AG04450 (cell line): ENCODE measurements around the gene PNPLA5. TPM values are rescaled to one million over a fixed set of nuclear protein-coding genes. Genes with fewer than 3 reads are reported as not detected.

Experiments used
- CTCF ChIA-PET: fragments of 300-600, 350-600 bp; formaldehyde crosslinking; extraction: SDS; loops from one replicate; lab custom pipeline; 2022; ENCODE audit warnings: antibody characterized with exemption, inconsistent platforms; lab: Charles Lee
- POLR2A ChIA-PET: fragments of 350-600 bp; formaldehyde crosslinking; extraction: SDS; loops from one replicate; lab custom pipeline; 2021; ENCODE audit warnings: antibody characterized with exemption, inconsistent platforms; lab: Yijun Ruan, JAX
- DNase-seq: peaks from one replicate; pipeline ENCODE4 v3.0.0-alpha.2; 2011; ENCODE audit warnings: low read depth, low spot score
- H3K27ac ChIP-seq: one replicate; pipeline ENCODE4 v1.5.1; 2012; ENCODE audit warnings: low read depth, low read length, control low read depth
- H3K27me3 ChIP-seq: one replicate; pipeline ENCODE4 v1.6.0; 2012; ENCODE audit warnings: low read length; ENCODE audit not compliant: control insufficient read depth, insufficient read depth
- H3K4me3 ChIP-seq: 2 replicates; pipeline ENCODE4 v1.5.1; 2011; ENCODE audit warnings: mild to moderate bottlenecking, low read depth, low read length, control low read depth
- H3K9me3 ChIP-seq: 2 replicates; pipeline ENCODE4 v1.5.1; 2012; ENCODE audit warnings: low read length; ENCODE audit not compliant: control insufficient read depth, insufficient read depth
- polyA plus RNA-seq: library from polyadenylated mRNA; depleted of rRNA; stranded (reverse); fragments of >200 nt; gene quantifications from 2 replicates; pipeline ENCODE4 v1.2.3, GENCODE V29; 2011
- TF ChIP-seq, protein P1 (sequence below): IDR thresholded peaks from 2 replicates; pipeline ENCODE4 v1.5.1; 2011; ENCODE audit warnings: low read depth, low read length, control low read depth, inconsistent platforms

The PNPLA5 gene
- polyA plus RNA-seq, 1 experiment: 0.12 TPM

DNA sequence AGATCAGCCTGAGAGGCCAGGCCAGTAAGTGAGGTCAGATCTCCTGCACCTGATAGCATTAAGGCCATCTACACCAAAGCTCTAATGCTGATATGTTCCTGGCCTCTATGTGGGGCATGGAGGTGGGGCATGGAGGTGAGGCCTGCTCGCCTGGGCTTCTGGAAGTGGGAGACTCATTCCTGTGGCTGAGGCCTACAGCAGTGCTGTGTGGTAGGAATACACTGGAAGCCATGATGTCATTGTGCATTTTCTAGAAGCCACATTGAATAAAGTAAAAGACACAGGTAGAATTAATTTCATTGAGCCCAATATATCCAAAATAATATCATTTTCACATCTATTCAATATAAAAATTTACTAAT is 34.5 kb upstream of the PNPLA5 start:
- no peak for DNase-seq
- Histone ChIP-seq H3K9me3 (peaks cover 3% of the 10 kb centered on the region; the same call in 1 of the 2 replicates), H3K4me3 (no peak overlapping the region), H3K27me3 (no peaks in the 10 kb centered on the region), H3K27ac (no peak overlapping the region)
- TF ChIP-seq, protein P1, sequence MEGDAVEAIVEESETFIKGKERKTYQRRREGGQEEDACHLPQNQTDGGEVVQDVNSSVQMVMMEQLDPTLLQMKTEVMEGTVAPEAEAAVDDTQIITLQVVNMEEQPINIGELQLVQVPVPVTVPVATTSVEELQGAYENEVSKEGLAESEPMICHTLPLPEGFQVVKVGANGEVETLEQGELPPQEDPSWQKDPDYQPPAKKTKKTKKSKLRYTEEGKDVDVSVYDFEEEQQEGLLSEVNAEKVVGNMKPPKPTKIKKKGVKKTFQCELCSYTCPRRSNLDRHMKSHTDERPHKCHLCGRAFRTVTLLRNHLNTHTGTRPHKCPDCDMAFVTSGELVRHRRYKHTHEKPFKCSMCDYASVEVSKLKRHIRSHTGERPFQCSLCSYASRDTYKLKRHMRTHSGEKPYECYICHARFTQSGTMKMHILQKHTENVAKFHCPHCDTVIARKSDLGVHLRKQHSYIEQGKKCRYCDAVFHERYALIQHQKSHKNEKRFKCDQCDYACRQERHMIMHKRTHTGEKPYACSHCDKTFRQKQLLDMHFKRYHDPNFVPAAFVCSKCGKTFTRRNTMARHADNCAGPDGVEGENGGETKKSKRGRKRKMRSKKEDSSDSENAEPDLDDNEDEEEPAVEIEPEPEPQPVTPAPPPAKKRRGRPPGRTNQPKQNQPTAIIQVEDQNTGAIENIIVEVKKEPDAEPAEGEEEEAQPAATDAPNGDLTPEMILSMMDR: no peak
- POLR2A ChIA-PET: no interaction called here
- CTCF ChIA-PET: no interaction called here

DNA sequence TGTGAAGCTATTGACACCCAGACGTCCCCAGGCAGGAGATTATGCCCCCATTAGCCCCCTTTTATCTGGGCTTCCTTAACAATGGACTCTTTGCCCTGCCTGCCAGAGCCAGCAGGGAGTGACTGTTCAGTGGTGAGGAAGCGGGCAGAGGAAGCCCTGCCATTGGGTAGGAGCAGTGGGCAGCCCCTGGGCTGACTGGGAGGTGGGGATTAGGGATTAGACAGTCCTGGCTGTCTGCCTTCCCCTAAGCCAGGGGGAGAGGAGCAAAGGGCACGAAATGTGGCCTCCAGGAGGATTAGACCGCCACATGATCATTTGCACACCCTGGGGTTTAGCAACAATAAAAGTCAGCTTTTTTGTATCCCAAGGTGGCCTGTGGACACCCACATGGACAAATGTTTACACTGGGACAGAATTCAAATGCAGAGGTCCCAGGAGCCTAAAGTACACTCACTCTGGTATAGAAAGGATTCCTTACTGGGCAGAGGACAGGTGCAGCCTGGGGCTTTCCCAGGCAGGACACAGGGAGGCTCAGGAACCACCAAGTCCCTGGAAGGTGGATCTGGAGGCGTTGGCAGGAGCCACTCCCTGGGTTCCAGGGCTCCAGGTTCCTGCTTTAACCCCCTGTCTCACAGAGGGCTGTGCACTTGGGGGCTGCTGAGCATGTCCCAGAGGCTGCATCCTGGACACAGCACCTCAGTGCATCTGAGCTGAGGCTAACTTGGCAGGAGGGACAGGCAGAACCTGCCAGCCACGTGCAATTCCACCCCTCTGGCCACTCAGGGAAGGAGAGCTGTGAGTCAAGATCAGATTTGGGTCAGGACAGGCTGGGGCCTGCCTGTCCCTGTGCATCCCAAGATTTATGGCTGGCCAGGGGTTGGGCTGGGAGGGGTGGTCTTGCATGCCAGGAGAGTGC is 33.9 kb upstream of the PNPLA5 start:
- H3K4me3 ChIP-seq: no peak overlapping the region
- H3K9me3 ChIP-seq: peaks cover 3% of the 10 kb centered on the region; the same call in 1 of the 2 replicates
- H3K27ac ChIP-seq: no peak overlapping the region
- POLR2A ChIA-PET: no interaction called here
- CTCF ChIA-PET: interaction anchor here (2.8 kb wide), 1 partner anchor 21 kb away, joined by 13 read pairs; no protein-coding TSS in a partner anchor
- no peaks in the 10 kb centered on the region for H3K27me3 ChIP-seq
- no peak for DNase-seq
- TF ChIP-seq, protein P1: no peak

DNA sequence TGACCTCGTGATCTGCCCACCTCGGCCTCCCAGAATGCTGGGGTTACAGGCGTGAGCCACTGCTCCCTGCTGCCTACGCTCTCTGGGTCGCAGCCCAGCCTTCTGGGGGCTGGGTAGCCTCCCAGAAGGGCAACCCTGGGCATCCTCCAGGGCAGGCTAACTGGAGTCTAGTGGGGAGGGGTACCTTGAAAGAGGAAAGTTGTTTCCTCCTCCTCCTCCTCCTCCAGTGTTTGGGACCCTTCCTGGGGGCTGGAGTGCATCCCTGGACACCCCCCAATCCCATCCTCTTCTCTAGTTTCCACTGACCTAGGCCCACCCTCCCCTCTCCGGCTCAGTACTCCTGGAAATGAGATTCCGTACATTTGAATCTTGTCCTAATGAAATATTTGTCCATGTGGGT is 33.1 kb upstream of the PNPLA5 start:
- peak overlapping the region; percentile 32 for H3K4me3 ChIP-seq
- no peaks in the 10 kb centered on the region for H3K27me3 ChIP-seq
- ChIA-PET CTCF (interaction anchor here (0.7 to 2.8 kb wide), 3 partner anchors 21 to 26 kb away, joined by 3 to 13 read pairs (median 3); no protein-coding TSS in a partner anchor), POLR2A (interaction anchor here (0.7 to 1.5 kb wide), 2 partner anchors 27 to 374 kb away, joined by 3 read pairs; no protein-coding TSS in a partner anchor)
- peaks cover 3% of the 10 kb centered on the region; the same call in 1 of the 2 replicates for H3K9me3 ChIP-seq
- DNase-seq: no peak
- TF ChIP-seq, protein P1: no peak
- H3K27ac ChIP-seq: no peak overlapping the region

DNA sequence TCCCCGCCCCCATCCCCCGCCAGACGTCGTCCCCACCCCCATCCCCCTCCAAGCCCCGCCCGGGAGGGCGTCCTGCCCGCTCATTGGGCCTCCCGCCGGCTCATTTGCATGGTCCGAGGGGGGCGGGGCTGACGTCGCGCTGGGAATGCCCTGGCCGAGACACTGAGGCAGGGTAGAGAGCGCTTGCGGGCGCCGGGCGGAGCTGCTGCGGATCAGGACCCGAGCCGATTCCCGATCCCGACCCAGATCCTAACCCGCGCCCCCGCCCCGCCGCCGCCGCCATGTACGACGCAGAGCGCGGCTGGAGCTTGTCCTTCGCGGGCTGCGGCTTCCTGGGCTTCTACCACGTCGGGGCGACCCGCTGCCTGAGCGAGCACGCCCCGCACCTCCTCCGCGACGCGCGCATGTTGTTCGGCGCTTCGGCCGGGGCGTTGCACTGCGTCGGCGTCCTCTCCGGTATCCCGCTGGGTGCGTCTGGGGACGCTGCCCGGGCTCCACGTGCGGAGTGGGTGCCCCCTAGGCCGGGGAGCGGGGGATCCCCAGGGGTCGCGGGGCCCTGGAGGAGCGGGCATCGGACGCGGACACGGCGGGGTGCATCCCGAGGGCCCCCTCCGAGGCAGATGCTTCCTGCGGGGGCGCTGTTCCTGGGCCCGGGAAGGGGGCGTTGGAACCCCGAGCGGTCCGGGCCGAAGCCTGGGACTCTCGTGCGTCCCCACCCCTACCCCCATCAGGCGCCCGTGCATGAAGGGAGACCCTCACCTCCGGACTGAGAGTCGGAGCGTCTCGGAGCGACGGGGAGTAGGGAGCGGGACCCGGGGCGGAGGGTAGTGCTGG is 32.0 kb upstream of the PNPLA5 start, which contains the start of gene PNPLA3:
TSS of gene PNPLA3 (plus strand) at position 175 of the 834 bp plus-strand sequence. CDS start at position 282, 107 bp downstream.
- Histone ChIP-seq H3K4me3 (peak within 1 kb of the TSS; percentile 64), H3K27ac (peak within 1 kb of the TSS; percentile 11), H3K9me3 (peaks cover 3% of the 10 kb centered on the region; the same call in 1 of the 2 replicates), H3K27me3 (no peaks in the 10 kb centered on the region)
- POLR2A ChIA-PET: interaction anchor here (0.6 to 1.5 kb wide), 4 partner anchors 22 to 42 kb away, joined by 3 to 7 read pairs (median 3); partner anchors contain the start of gene SAMM50
- CTCF ChIA-PET: interaction anchor here (0.6 to 2.8 kb wide), 3 partner anchors 22 to 79 kb away, joined by 3 to 13 read pairs (median 3); no protein-coding TSS in a partner anchor
- DNase-seq: peak; percentile 50
- TF ChIP-seq, protein P1: peak; percentile 32
